Muscle of arm (tissue), 12 donors: ENCODE results near the gene PTPRG. TPM values are rescaled to one million over a fixed set of nuclear protein-coding genes. Genes with fewer than 3 reads are reported as not detected.

ENCODE experiments used
- DNase-seq: peaks from one replicate; pipeline ENCODE4 v3.0.0-alpha.2; 2013
- polyA plus RNA-seq, 12 donors: library from polyadenylated mRNA; unstranded; fragments of 120-200 nt; gene quantifications; one replicate each; pipeline ENCODE4 v1.2.1, GENCODE V29; 2013; ENCODE audit not compliant: insufficient read length in 12 of 12

Gene PTPRG
- polyA plus RNA-seq, 12 donors = 22.6 to 37.0 (median 31.4) TPM; not detected in 1

- no peak for DNase-seq
Observed at GRCh38 chr3:62103531-62103930, 542.2 kb downstream of the PTPRG start.

DNA sequence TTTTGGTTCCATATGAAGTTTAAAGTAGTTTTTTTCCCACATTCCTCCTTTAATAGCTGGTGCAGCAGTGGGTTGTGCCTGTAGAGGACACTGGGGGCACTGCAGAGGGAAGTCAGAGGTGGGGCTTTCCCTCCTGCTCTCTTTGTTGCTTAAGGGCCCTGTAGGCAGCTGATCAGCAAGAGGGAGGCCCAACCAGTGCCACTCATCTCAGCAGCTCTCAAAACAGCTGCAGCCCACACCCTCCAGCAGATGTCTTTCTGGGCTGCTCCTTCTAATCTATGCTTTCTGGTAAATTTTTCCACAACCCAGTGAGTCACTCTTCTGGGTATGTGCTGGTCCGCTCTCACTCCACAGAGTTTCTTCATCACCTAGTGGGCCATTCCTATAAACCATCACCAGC lies 548.2 kb downstream of the PTPRG start:
- no peak for DNase-seq

DNA sequence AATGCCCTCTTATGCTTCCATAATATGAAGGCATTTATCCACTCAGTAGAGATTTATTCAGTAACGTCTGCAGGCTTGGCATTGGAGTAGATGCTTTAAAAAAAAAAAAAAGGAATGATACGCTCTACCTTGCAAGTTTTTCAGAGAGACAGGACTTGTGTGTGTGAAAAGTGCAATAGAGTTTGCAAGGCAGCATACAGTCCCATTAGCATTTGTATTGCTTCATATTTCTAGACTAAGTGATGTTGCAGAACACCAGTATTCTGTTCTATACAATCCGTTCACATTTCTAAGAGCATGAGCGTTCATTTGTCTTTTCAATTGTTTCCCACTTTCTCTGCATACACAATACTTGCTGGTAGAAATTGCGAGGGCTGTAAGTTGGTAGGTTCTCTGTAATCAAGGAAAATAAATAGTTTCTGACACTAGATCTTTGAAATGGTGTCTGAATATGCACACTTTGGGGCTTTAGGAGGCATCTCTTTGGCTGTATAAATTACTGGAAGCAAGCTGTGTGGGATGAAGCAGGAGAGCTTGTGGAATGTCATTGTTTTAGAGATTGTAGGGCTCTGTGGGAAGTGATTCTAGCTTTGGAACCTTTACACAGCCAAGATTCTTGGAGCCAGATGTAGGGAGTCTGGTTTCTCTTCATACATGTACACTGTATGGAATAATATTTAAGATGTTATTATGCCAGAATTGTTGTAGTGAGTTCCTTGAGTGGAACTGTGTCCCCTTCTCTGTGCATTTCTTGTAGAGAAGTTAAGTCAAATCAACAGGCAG lies 549.3 kb downstream of the PTPRG start:
- DNase-seq = no peak

- DNase-seq = no peak
Observed at GRCh38 chr3:62113092-62113491, 551.7 kb downstream of the PTPRG start.

- no peak for DNase-seq
Observed at GRCh38 chr3:62114763-62115162, 553.4 kb downstream of the PTPRG start.

DNA sequence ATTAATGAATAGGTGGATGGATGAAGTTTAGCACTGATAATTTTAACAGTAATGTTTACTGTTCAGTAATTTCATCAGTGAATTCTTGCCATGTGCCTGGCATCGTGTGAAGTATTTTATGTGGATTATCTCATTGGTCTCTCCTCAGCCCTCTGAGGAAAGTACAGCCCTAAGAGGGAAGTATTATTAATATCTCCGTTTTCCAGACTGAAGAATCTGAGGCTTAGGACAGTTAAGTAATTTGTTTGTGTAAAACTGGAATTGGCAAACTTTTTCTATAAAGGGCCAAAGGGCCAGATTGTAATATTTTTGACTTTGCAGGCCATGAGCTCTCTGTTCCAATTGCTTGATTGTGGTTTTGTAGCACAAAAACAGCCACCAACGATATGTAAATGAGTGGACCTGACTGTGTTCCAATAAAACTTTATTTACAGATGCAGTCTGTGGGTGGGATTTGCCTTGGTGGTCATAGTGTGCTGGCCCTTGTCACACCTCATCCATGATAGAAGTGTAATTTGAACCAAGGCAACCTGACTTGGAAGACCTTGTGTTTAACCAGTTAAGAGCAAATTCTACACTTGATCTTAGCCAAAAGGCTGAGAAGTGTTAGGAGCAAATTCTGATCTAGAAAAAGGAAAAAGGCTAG lies 556.7 kb downstream of the PTPRG start:
- DNase-seq = no peak

DNA sequence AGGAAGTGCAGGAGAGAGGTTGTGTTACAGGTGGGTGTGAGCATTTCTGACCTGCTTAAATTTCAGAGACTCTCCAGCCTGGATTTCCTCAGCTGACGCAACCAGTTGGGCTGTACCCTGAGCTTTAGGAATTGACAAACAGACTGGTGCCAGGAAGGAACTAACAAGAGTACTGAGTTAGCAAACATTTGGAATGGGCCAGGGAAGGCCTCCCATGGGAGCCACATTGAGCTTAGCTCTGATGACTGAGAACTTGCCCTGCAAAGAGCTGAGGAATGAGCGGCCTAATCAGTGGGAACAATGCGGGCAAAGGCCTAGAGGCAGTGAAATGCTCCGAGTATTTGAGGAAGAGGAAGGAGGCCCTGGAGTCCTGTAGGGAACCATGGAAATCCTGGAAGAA lies 557.8 kb downstream of the PTPRG start:
- no peak for DNase-seq

- DNase-seq = no peak
Observed at GRCh38 chr3:62122819-62123218, 561.4 kb downstream of the PTPRG start.

GRCh38 chr3:62125380-62125779 lies 564.0 kb downstream of the PTPRG start:
- no peak for DNase-seq

- DNase-seq = no peak
Observed at GRCh38 chr3:62127116-62127515, 565.7 kb downstream of the PTPRG start.

DNA sequence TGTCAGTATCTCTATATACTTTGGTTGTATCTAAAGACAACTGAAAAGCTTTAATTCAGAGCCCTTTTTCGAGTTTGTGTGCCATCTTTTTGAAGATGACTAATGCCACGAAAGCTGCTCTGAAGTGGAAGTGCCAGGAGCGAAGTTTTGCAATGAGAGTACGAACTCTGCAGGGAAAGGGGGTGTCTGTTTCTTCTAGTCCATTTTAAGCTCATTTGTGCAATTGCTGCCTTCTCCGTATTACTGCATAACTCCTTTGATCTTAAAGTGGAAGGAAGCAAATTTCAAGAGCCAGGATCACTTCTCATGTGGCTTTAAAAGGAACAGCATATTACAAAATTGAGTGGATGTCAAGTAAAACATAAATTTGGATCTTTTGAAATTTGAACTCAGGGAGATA lies 566.7 kb downstream of the PTPRG start:
- DNase-seq = no peak

DNA sequence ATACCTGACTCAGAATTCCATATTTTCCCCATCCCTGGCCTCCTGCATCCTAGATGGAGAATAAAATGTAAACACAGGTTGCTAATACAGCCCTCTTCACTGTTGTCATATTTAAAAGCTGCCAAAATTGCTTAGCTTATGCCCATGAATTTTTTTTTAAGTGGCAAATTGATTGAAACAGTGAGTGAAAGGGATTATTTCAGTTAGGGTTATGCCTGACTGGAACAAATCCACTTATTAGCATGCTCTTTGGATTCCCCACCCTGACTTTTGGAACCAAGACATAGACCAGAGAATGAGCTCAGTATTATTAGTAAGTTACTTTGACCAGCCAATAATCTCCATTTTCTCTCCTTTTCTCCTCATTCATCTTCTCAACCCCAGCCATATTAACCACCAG lies 567.3 kb downstream of the PTPRG start:
- no peak for DNase-seq

DNA sequence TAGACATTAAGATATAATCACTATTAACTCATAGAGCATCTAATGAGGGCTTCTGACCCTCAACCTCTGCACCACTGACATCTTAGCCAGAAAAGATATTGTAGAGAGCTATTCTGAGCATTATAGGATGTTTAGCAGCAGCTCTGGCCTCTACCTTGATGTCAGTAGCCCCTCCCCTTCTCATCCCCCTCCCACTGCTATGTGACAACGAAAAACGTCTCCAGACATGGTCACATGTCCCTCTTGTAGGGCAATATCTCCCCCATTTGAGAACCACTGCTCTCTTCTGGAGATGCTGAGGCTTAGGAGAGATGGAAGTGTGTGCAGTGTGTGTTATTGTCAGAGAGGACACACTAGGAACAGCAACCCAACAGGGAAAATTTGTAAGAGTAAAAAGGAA lies 569.7 kb downstream of the PTPRG start:
- no peak for DNase-seq

DNA sequence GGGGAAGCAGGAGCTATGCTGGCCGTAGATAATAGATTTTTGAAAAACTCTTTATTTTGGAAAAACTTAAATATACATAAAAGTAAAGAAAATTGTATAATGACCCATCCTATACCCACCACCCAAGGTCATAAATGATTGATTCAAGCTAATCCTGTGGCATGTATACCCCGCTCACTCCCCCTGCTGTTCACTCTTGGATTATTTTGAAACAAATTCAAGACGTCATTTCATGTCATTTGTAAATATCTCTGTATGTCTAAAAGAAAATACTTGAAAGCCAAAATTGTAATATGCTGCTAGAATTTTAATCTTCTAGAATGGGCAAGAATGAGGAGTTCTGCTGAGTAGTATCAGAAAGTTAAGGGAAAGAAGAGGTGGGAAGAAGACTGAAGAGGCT lies 570.2 kb downstream of the PTPRG start:
- DNase-seq = peak; percentile 21

DNA sequence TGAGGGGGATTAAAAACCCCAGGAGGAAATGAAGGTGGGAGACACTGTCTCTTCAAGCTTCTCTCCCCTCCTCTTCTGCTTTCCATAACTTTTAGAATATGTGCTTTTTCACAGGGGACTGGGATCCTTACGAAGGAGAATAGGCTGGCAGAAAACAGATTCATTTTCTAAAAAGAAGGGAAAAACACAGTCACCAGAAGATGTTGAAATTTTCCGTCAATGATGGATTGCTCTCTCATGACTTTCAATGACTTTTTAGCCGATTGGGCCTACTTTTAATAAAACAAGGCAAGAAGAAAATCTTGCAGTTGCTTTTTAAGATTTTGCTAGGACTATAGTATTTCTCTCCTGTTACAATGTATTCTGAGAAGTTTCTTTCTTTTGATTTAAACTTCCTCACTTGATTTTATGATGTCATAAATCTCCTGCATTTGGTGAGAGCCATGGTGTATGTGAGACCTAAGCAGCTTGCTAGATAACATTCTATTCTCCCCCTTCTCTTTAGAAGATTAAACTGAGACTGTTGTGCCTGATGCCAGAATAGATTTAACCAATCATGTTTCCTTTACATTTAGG lies 570.7 kb downstream of the PTPRG start:
- DNase-seq = no peak

DNA sequence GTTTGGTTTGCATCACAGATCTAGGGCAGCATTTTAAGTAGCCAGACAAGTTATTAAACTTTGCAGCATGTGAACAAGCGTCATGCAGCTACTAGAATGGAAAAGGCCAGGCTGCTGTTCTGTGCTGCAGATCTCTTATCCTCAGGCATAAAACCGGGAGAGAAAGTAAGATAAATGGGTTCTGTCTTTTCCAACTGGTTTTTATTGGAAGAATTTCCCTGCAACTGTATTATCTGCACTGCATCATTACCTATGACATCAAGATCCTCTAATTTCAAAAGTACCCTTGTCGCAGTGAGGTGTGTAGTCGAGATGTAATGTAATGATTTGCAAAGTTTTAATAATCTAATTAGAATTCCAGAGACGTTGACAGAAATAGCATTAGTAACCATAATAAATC lies 571.6 kb downstream of the PTPRG start:
- DNase-seq = no peak

GRCh38 chr3:62134061-62134496 lies 572.7 kb downstream of the PTPRG start:
- DNase-seq = peak; percentile 35

GRCh38 chr3:62135741-62136140 lies 574.4 kb downstream of the PTPRG start:
- DNase-seq = no peak

- no peak for DNase-seq
Observed at GRCh38 chr3:62139957-62140356, 578.6 kb downstream of the PTPRG start.

GRCh38 chr3:62142331-62143085 lies 581.1 kb downstream of the PTPRG start:
- DNase-seq = no peak

DNA sequence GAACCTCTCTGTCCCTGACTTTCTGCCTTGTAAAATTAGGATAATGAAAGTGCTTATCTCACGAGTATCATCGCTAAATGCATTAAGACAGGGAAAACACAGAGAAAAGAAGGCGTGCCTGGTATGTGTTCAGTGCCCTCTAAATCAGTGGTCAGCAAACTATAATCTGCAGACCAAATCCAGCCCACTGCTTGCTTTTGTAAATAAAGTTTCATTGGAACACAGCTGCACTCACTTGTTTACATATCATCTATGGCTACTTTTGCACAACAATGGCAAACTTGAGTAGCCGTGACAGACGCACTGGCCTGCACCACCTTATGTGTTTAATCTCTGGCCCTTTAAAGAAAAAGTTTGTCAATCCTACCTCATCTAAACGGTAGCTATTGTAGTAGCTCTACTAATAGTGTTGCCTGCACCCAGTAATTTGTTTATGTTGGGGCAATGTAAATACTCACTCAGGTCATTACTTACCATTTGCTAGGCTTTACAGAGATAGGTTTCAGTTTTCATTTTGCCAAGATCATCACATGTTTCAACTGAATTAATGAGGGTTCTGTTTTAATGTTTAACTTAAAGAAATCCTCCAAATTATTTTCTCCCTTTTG lies 582.6 kb downstream of the PTPRG start:
- DNase-seq = no peak

GRCh38 chr3:62144482-62144881 lies 583.1 kb downstream of the PTPRG start:
- no peak for DNase-seq
